Daoy (cell line): Measurements from ENCODE around the gene SYNC. TPM values are rescaled to one million over a fixed set of nuclear protein-coding genes. Genes with fewer than 3 reads are reported as not detected.
"Not testable (repeated sequence)": the region's sequence is repeated elsewhere in the genome, so short reads cannot be mapped to it uniquely, and the experiment has no call there.

ENCODE experiments used
- DNase-seq: peaks from one replicate; pipeline ENCODE4 v3.0.0-alpha.2; 2015; ENCODE audit warnings: low read depth
- total RNA-seq: library from RNA; depleted of rRNA; stranded (reverse); fragments of >200 nt; shearing (Covaris generic); gene quantifications from 2 replicates; pipeline ENCODE4 v1.2.3, GENCODE V29; 2014; rRNA removed

SYNC gene
- total RNA-seq, 1 experiment from 2014 or later: 63.1 TPM

DNA sequence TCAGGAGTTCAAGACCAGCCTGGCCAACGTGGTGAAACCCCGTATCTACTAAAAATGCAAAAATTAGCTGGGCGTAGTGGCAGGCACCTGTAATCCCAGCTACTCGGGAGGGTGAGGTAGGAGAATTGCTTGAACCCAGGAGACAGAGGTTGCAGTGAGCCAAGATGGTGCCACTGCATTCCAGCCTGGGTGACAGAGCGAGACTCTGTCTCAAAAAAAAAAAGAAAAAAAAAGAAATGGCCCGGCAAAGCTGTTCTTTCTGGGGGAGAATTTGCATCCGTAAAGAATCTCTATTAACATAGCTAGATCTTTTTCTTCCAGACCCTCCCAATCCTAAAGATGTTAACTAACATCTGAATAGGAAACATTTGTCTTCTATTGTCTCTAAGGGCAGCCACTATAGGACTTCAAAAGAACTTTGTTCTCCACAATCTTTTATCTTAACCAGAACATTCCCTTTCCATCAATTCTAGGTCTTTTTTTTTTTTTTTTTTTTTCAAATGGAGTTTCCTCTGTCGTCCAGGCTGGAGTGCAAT lies 60.2 kb downstream of the SYNC start:
- DNase-seq: not testable (repeated sequence)

DNA sequence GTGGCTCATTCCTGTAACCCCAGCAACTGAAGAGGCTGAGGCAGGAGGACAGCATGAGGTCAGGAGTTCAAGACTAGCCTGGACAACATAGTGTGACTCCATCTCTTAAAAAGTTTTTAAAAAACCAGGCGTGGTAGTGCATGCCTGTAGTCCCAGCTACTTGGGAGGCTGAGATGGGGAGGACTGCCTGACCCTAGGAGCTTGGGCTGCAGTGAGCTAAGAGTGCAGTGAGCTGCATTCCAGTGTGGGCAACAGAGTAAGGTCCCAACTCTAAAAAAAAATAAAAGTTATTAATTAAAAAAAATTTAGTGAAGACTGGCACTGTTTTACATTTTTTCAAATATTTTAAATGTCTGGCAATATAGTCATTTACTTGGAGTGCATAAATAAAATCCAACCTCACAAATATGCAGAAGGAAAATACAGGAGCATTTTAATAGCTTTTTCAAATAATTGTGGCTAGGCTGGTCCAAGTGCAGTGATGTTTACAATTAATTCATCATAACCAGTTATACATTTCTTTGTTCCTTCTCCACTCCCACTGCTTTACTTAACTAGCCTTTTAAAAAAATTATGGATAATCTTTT lies 63.0 kb downstream of the SYNC start:
- DNase-seq: no peak

DNA sequence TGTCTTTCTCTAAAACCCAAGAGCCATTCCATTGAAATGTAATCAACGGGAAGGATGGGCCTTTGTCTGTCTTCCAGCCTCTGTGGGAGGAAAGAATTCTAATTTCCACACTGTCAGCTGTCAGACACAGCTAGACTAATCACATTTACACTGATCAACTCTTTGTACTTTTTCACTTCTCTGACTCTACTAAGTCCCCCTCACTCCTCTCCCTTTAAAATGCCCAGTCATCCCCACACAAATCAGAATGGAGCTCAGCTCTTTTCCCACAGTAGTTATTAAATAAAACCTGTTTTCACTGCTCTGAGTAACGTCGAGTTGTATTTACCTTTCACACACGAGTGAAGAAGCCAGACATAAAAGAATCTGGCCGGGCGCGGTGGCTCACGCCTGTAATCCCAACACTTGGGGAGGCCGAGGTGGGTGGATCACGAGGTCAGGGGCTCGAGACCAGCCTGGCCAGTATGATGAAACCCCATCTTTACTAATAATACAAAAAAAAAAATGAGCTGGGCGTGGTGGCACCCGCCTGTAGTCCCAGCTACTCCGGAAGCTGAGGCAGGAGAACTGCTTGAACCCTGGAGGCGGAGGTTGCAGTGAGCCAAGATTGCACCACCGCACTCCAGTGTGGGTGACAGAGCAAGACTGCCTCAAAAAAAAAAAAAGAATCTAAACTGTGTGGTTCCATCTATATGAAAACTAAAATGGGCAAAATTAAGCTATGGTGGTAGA lies 65.5 kb downstream of the SYNC start:
- DNase-seq: no peak

DNA sequence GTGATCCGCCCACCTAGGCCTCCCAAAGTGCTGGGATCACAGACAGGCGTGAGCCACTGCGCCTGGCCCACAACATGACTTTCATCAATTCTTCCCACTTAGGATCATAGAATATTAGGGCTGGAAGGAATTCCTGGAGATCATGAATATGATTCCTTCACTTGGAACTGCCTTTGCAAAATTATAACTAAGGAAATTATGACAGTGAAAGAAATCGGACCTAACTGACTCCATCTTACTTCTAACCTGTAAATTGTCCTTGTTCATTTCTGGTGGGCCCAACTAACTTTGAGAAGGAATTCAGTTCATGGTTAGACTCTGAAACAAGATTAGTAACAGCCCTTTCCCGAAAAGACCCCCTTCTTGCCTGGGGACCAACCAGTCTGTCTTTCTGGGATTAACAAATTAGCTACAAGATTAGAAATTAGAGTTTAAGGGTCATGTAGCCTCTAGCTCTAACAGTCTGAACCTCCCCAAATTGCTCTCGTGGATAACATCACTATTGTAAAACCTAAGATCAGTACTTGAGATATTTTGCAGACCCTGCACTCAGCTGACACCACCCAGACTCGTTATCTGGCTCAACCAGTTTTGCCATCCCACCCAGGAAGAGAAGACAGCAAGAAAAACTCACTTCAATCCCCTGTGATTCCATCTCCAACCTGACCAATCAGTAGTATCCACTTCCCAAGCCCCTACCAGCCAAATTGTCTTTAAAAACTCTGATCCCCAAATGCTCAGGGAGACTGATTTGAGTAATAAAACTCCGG lies 66.9 kb downstream of the SYNC start:
- no peak for DNase-seq

DNA sequence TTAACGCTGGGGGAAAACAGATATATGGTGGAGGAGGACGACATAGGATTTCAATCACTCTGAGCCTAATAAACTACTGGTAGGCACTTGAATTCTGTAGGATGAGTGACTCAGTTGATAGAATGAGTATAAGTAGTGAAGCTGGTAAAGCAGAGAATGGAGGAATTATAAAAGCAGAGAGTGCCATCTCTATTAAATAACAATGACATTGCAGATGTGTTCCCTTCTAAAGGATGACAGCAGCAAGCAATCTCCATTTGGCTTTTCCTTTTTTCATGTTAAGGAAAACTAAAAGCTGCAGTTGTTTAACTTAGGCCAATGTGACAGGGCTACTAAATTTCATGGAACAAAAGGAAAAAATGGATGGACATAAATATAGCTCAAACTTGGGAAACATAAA lies 69.7 kb downstream of the SYNC start:
- DNase-seq: no peak

DNA sequence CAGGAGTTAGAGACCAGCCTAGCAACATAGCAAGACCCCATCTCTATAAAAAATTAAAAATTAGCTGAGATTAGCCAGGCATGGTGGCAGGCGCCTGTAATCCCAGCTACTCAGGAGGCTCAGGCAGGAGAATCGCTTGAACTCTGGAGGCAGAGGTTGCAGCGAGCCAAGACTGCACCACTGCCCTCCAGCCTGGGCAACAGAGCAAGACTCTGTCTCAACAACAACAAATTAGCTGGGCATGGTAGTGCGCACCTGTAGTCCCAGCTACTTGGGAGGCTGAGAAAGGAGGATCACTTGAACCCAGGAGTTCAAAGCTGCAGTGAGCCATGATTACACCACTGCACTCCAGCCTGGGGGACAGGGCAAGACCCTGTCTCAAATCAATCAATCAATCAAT lies 72.4 kb downstream of the SYNC start:
- DNase-seq: not testable (repeated sequence)

Other genes starting within 250 kb of the SYNC start
- 0.17 and 0.45 TPM in 2 replicates for gene ZBTB8B, start 237.7 kb downstream of the SYNC start, total RNA-seq
- gene ZBTB8A, start 163.3 kb downstream of the SYNC start, total RNA-seq: 3.2 and 6.2 TPM in 2 replicates
- gene ZBTB8OS, start 52.2 kb downstream of the SYNC start, total RNA-seq: 94.3 and 101 TPM in 2 replicates
- gene RBBP4, start 51.6 kb downstream of the SYNC start, total RNA-seq: 100 and 152 TPM in 2 replicates
- gene YARS1, start 114.6 kb upstream of the SYNC start, total RNA-seq: 107 and 146 TPM in 2 replicates
- gene S100PBP, start 114.9 kb upstream of the SYNC start, total RNA-seq: 34.9 and 59.5 TPM in 2 replicates
- 2.0 and 2.7 TPM in 2 replicates for gene FNDC5, start 168.1 kb upstream of the SYNC start, total RNA-seq
- not detected in 2 replicates for gene HPCA, start 183.7 kb upstream of the SYNC start, total RNA-seq
- gene TMEM54, start 198.6 kb upstream of the SYNC start, total RNA-seq: 27.7 and 48.1 TPM in 2 replicates